ENCODE results near the gene PARD3.

DNA sequence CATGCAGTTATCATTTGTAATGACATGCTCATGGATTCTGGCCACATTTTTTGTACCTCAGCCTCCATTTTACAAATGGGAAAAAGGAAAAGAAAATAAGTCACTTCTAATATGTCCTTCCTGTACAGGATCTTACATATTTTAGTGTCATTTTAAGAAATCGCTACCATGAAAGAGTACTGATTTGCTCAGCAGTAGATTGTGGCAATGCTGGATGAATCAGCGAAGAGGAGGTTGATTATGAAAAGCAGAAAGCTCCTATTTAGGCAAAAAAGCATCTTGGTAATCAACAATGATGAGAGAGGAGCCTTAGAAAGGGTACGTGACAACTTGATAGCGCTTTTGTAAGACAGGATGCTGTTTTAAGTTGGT lies 522.9 kb downstream of the PARD3 start:
- TF ChIP-seq EP300 (IDR thresholded peaks at IDR 0.05; ENCODE audit: low read depth), result no peak
- TF ChIP-seq, protein P1, sequence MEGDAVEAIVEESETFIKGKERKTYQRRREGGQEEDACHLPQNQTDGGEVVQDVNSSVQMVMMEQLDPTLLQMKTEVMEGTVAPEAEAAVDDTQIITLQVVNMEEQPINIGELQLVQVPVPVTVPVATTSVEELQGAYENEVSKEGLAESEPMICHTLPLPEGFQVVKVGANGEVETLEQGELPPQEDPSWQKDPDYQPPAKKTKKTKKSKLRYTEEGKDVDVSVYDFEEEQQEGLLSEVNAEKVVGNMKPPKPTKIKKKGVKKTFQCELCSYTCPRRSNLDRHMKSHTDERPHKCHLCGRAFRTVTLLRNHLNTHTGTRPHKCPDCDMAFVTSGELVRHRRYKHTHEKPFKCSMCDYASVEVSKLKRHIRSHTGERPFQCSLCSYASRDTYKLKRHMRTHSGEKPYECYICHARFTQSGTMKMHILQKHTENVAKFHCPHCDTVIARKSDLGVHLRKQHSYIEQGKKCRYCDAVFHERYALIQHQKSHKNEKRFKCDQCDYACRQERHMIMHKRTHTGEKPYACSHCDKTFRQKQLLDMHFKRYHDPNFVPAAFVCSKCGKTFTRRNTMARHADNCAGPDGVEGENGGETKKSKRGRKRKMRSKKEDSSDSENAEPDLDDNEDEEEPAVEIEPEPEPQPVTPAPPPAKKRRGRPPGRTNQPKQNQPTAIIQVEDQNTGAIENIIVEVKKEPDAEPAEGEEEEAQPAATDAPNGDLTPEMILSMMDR (IDR thresholded peaks at IDR 0.05), result no peak
